Measurements from ENCODE around the gene POP7. TPM values are rescaled to one million over a fixed set of nuclear protein-coding genes. Genes with fewer than 3 reads are reported as not detected.
A peak's percentile ranks its signal among the peaks of the same experiment; 100 is the strongest.
"Not testable (repeated sequence)": the region's sequence is repeated elsewhere in the genome, so short reads cannot be mapped to it uniquely, and the experiment has no call there.

POP7 gene
- total RNA-seq, result 10 to 100 TPM; 13.0 to 52.2 (median 29.2) TPM
- long read RNA-seq, transcript POP7-201 (2 exons, 927 nt), result major isoform, 6 of 6 reads
- long read RNA-seq, partial matches to known transcripts, result 0 of 6 reads
- long read RNA-seq, other reads (novel, unspliced or antisense), result 0 of 6 reads

DNA sequence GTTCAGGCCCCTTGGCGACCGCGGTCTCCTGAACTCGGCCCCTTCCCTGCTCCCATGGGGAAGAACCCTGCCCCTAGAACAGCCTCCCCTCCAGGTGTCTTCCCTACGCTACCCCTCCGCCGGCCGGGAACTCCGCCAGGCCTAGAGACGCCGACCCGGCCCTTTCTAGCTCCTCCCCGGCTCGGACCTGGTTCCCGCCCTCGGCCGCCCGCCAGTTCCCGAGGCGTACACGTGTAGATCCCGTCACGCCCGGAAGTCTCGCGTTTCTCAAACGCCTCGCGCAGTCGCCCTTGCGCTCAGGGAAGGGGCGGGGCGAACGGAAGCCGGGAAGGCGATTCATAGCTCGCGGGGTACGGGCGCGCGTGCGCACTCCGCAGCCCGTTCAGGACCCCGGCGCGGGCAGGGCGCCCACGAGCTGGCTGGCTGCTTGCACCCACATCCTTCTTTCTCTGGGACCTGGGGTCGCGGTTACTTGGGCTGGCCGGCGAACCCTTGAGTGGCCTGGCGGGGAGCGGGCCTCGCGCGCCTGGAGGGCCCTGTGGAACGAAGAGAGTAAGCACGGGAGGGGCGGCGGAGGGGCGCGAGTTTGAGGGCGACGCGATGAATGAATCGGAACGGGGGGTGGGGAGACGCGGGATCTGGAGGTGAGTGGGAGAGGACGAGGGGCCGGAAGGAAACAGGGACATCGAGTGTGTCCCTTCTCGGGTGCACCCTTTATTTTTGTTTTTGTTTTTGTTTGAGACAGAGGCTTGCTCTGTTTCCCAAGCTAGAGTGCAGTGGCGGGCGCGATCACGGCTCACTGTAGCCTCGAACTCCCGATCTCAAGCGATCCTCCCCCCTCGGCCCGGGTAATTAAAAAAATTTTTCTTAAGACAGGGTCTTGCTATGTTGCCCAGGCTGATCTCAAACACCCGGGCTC lies at the start of gene POP7:
Gene POP7, plus strand, starts transcription at position 369 of the 919 bp plus-strand sequence. CDS start 710 bp downstream, outside the sequence.
- Histone ChIP-seq H3K27me3 (no peaks in the 10 kb centered on the region), H3K27ac (peak within 1 kb of the TSS; percentile 86 to 89 (median 86)), H3K36me3 (no peaks in the 10 kb centered on the region), H3K4me1 (peaks cover 0 to 31% (median 7%) of the 10 kb centered on the region in 4 donors), H3K9me3 (no peaks in the 10 kb centered on the region), H3K4me3 (peak within 1 kb of the TSS; percentile 87 to 94 (median 94))
- peak; percentile 56 for TF ChIP-seq POLR2A (IDR thresholded peaks at IDR 0.05)
- TF ChIP-seq, protein P1, sequence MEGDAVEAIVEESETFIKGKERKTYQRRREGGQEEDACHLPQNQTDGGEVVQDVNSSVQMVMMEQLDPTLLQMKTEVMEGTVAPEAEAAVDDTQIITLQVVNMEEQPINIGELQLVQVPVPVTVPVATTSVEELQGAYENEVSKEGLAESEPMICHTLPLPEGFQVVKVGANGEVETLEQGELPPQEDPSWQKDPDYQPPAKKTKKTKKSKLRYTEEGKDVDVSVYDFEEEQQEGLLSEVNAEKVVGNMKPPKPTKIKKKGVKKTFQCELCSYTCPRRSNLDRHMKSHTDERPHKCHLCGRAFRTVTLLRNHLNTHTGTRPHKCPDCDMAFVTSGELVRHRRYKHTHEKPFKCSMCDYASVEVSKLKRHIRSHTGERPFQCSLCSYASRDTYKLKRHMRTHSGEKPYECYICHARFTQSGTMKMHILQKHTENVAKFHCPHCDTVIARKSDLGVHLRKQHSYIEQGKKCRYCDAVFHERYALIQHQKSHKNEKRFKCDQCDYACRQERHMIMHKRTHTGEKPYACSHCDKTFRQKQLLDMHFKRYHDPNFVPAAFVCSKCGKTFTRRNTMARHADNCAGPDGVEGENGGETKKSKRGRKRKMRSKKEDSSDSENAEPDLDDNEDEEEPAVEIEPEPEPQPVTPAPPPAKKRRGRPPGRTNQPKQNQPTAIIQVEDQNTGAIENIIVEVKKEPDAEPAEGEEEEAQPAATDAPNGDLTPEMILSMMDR (IDR thresholded peaks at IDR 0.05), result no peak
- ATAC-seq, result peak; percentile 88 to 94 (median 92)
- WGBS (ENCODE audit: insufficient coverage, low coverage, low lambda C conversion rate, missing lambda C conversion rate), result under 1% methylated on average over 51 of the region's 86 CpGs
- peak; percentile 99 for DNase-seq
- intact Hi-C loops (cut with DNase I), result no loop called here

DNA sequence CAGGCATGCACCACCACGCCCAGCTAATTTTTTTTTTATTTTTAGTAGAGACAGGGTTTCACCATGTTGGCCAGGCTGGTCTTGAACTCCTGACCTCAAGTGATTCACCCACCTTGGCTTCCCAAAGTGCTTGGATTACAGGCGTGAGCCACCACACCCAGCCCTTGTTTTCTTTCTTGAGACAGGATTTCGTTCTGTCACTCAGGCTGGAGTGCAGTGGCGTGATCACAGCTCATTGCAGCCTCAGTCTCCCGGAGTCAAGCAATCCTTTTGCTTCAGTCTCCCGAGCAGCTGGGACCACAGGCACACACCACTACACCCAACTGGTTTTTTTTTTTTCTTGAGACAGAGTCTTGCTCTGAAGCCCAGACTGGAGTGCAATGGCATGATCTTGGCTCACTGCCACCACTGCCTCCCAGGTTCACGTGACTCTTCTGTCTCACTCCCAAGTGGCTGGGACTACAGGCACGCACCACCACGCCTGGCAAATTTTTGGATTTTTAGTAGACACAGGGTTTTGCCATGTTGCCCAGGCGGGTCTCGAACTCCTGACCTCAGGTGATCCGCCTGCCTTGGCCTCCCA lies 43.6 kb upstream of the POP7 start:
- intact Hi-C loops (cut with DNase I); H3K27me3 ChIP-seq; H3K9me3 ChIP-seq; H3K4me1 ChIP-seq; H3K4me3 ChIP-seq; H3K36me3 ChIP-seq; H3K27ac ChIP-seq: not testable (repeated sequence)
- DNase-seq (peak in 2 of 3 donors; percentile 56 to 58), ATAC-seq (peak in 2 of 4 donors; percentile 26 to 33)
- whole genome bisulfite sequencing (ENCODE audit: insufficient coverage, low coverage, low lambda C conversion rate, missing lambda C conversion rate), result 69% methylated on average over 12 of the region's 12 CpGs

DNA sequence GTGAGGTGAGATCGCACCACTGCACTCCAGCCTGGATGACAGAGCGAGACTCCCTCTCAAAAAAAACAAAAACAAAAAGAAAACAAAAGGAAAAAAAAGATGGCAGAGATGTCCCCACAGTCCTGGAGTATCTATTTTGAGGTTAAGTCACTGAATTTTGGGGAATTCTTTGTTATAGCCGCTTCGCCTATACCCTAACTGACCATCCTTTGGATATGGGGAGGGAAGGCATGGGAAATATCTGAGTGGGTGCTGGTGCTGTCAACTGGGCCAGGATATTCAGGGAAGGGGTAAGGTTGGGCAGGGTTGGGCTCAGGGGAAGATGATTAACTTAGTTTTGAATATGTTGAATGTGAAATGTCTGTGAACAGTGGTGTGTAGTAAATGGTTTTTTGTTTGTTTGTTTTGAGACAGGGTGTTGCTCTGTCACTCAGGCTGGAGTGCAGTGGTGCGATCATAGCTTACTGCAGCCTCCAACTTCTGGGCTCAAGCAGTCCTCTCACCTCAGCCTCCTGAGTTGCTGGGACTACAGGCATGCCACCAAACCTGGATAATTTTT lies 40.7 kb upstream of the POP7 start:
- no peak for ATAC-seq
- no peaks in the 10 kb centered on the region for H3K9me3 ChIP-seq
- no peaks in the 10 kb centered on the region for H3K36me3 ChIP-seq
- WGBS (ENCODE audit: insufficient coverage, low coverage, low lambda C conversion rate, missing lambda C conversion rate), result 85% methylated on average over 5 of the region's 5 CpGs
- no peak overlapping the region for H3K27ac ChIP-seq
- DNase-seq, result no peak
- TF ChIP-seq, protein P1 (IDR thresholded peaks at IDR 0.05), result no peak
- no peak for TF ChIP-seq POLR2A (IDR thresholded peaks at IDR 0.05)
- no peaks in the 10 kb centered on the region for H3K27me3 ChIP-seq
- H3K4me1 ChIP-seq, result no peaks in the 10 kb centered on the region
- intact Hi-C loops (cut with DNase I), result no loop called here
- H3K4me3 ChIP-seq, result no peak overlapping the region

DNA sequence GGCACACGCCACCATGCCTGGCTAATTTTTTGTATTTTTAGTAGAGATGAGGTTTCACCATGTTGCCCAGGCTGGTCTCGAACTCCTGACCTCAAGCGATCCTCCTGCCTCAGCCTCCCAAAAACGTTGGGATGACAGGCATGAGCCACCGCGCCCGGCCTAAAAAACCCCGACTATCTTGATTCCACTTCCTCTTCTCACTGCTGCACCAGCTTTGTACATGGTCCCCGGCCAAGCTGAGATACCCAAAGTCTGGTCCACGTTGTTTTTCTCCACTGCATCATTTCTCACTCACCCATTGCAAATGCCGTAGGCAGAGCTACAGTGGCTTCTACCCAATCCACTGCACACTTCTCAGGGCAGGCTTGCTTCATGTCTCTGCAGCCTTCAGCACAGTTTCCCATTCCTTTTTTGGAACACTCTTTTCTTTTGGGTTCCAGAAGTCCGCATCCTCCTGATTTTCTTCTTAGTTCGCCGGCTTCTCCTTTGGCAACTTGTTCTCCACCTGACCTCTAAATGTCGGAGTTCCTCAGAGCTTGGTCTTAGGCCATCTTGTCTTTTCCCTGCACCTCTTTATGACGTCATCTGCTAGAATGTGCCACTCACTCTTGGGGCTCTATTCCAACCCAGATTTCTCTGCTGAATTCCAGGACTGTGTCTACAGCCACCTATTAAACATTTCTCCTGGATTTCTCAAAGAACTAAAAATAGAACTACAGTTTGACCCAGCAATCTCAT lies 38.4 kb upstream of the POP7 start:
- DNase-seq (no peak), ATAC-seq (no peak)
- WGBS (ENCODE audit: insufficient coverage, low coverage, low lambda C conversion rate, missing lambda C conversion rate), result 81% methylated on average over 10 of the region's 16 CpGs
- H3K4me3 ChIP-seq, result no peak overlapping the region
- no peak for TF ChIP-seq POLR2A (IDR thresholded peaks at IDR 0.05)
- TF ChIP-seq, protein P1 (IDR thresholded peaks at IDR 0.05), result no peak
- H3K4me1 ChIP-seq, result no peaks in the 10 kb centered on the region
- no peaks in the 10 kb centered on the region for H3K36me3 ChIP-seq
- no peak overlapping the region for H3K27ac ChIP-seq
- intact Hi-C loops (cut with DNase I), result no loop called here
- H3K27me3 ChIP-seq, result no peaks in the 10 kb centered on the region
- H3K9me3 ChIP-seq, result no peaks in the 10 kb centered on the region

Measured in right lobe of liver (tissue), 6 donors.